GM12865 (cell line): ENCODE data around the gene TNFRSF17.

Experiments used
- DNase-seq: peaks from one replicate; pipeline ENCODE4 v3.0.0; 2010; ENCODE audit warnings: low read depth
- H3K4me3 ChIP-seq: 2 replicates; pipeline ENCODE4 v1.5.1; 2011; ENCODE audit warnings: mild to moderate bottlenecking, low read depth, low read length, control low read depth
- CTCF ChIP-seq: IDR thresholded peaks from 2 replicates; pipeline ENCODE4 v1.5.1; 2011; ENCODE audit warnings: low read length, control low read depth, low read depth, inconsistent platforms; ENCODE audit not compliant: insufficient read depth; ENCODE audit errors: missing control alignments

Gene TNFRSF17

GRCh38 chr16:12010388-12011251, 45.6 kb downstream of the TNFRSF17 start:
- DNase-seq = no peak
- no peak for TF ChIP-seq CTCF
- no peak overlapping the region for H3K4me3 ChIP-seq

GRCh38 chr16:12011565-12011964, 46.6 kb downstream of the TNFRSF17 start:
- TF ChIP-seq CTCF = no peak
- no peak for DNase-seq
- H3K4me3 ChIP-seq = no peak overlapping the region

GRCh38 chr16:12016291-12016947, 51.4 kb downstream of the TNFRSF17 start:
- no peak for DNase-seq
- no peak for TF ChIP-seq CTCF

GRCh38 chr16:12017558-12017957, 52.5 kb downstream of the TNFRSF17 start:
- no peak for TF ChIP-seq CTCF
- no peak for DNase-seq
- no peak overlapping the region for H3K4me3 ChIP-seq

More at GRCh38 chr16:12016291-12016947, 51.4 kb downstream of the TNFRSF17 start:
- H3K4me3 ChIP-seq = no peak overlapping the region
